Prostate gland (tissue), 2 donors: ENCODE results near the gene ROBO1.

Experiments
- POLR2A ChIP-seq: fragments of 450-650 bp; IDR thresholded peaks from one replicate; pipeline ENCODE4 v1.6.1; 2016; ENCODE audit warnings: antibody characterized with exemption, mild to moderate bottlenecking
- TF ChIP-seq, protein P1 (sequence below), 4 experiments: fragments of 200-600 bp in 2 of 4; fragments of 450-650 bp in 2 of 4; sonication (generic) in 2 of 4; IDR thresholded peaks; 1 replicate in 3 of 4; 2 replicates in 1 of 4; pipeline ENCODE4 v1.5.1; 2016 to 2019; ENCODE audit warnings: antibody characterized with exemption in 4 of 4, mild to moderate bottlenecking in 2 of 4, moderate library complexity in 2 of 4

DNA sequence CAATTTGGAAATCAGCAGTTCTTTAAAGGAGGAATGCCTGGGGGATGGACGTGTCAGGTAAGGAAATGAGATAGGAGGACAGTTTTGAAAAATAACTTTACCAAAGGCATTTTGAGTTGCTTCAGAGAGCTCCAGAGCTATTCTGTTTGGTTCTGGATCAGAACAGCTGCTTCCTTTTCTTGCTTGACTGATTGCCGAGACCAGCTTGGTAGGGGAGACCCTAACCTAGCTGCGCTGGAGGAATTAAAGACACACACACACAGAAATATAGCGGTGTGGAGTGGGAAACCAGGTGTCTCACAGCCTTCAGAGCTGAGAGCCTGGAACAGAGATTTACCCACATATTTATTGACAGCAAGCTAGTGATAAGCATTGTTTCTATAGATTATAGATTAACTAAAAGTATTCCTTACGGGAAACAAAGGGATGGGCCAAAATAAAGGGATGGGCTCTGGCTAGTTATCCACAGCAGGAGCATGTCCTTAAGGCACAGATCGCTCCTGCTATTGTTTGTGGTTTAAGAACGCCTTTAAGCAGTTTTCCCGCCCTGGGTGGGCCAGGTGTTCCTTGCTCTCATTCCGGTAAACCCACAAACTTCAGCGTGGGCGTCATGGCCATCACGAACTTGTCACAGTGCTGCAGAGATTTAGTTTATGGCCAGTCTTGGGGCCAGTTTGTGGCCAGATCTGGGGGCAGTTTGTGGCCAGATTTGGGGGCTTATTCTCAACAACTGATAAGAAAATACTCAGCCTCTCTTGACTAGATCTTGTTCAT, 556.0 kb downstream of the ROBO1 start:
- TF ChIP-seq POLR2A = no peak
- TF ChIP-seq, protein P1, sequence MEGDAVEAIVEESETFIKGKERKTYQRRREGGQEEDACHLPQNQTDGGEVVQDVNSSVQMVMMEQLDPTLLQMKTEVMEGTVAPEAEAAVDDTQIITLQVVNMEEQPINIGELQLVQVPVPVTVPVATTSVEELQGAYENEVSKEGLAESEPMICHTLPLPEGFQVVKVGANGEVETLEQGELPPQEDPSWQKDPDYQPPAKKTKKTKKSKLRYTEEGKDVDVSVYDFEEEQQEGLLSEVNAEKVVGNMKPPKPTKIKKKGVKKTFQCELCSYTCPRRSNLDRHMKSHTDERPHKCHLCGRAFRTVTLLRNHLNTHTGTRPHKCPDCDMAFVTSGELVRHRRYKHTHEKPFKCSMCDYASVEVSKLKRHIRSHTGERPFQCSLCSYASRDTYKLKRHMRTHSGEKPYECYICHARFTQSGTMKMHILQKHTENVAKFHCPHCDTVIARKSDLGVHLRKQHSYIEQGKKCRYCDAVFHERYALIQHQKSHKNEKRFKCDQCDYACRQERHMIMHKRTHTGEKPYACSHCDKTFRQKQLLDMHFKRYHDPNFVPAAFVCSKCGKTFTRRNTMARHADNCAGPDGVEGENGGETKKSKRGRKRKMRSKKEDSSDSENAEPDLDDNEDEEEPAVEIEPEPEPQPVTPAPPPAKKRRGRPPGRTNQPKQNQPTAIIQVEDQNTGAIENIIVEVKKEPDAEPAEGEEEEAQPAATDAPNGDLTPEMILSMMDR (IDR thresholded peaks at IDR 0.05) = no peak
